ENCODE results near the gene ADCY7. TPM values are rescaled to one million over a fixed set of nuclear protein-coding genes. Genes with fewer than 3 reads are reported as not detected.
A peak's percentile ranks its signal among the peaks of the same experiment; 100 is the strongest.

ADCY7 gene
- total RNA-seq, 1 donor from 2014 or later, result 18.6 TPM

GRCh38 chr16:50311891-50312501 is 45.6 kb downstream of the ADCY7 start:
- DNase-seq (ENCODE audit: low spot score), result peak; percentile 42

DNA sequence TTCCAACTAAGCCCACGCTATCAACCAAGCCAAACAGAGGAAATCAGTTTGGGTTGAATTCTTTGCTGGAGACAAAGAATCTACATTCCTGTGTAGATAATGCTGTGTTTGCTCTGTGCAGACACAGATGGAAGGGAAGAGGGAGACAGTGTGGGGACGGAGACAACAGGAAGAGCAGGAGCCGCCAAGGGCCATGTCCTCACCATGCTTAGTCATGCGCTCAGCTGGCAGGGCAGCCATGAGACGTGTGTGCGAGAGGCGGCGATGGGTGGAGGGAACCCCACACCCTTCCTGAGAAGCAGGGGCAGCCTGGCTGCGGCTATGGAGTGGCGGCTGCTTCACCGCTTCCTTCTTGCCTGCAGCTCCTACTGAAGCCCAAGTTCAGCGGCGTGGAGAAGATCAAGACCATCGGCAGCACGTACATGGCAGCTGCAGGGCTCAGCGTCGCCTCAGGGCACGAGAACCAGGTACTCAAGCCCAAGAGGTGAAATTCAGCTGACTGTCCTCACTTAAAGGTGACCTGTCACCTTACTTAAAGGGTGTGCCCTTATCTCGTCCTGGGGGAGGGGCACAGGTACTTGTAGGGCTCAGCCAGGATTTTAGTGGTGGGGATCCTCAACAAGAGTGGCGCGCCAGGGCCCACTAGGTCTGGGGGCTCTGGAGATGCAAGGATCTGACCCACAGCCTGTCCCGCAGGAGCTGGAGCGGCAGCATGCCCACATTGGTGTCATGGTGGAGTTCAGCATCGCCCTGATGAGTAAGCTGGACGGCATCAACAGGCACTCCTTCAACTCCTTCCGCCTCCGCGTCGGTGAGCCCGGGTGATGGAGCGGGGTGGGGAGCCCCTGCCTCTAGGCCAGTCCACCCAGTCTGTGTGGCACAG is 47.5 kb downstream of the ADCY7 start:
- peak; percentile 54 for DNase-seq (ENCODE audit: low spot score)

DNA sequence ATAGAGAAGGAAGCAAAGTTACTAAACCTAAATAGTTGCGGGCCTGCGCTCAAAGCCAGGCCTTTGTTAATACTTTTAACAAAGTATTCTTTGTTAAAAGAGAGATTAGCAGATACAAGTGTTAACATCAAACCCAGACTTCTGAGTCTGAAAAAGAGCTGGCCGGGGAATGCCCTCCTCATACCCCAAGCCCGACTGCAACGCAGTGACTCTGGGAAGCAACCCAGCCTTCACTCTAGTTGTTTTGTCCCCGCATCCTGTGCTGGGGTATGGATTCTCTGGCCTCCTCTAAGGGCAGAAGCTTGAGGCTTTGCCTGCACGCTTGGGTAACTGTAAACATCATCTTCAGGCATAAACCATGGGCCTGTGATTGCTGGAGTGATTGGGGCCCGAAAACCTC is 48.3 kb downstream of the ADCY7 start:
- DNase-seq (ENCODE audit: low spot score), result no peak

GRCh38 chr16:50315346-50315997 is 49.1 kb downstream of the ADCY7 start:
- no peak for DNase-seq (ENCODE audit: low spot score)

GRCh38 chr16:50316102-50316847 is 49.9 kb downstream of the ADCY7 start:
- DNase-seq (ENCODE audit: low spot score), result no peak

DNA sequence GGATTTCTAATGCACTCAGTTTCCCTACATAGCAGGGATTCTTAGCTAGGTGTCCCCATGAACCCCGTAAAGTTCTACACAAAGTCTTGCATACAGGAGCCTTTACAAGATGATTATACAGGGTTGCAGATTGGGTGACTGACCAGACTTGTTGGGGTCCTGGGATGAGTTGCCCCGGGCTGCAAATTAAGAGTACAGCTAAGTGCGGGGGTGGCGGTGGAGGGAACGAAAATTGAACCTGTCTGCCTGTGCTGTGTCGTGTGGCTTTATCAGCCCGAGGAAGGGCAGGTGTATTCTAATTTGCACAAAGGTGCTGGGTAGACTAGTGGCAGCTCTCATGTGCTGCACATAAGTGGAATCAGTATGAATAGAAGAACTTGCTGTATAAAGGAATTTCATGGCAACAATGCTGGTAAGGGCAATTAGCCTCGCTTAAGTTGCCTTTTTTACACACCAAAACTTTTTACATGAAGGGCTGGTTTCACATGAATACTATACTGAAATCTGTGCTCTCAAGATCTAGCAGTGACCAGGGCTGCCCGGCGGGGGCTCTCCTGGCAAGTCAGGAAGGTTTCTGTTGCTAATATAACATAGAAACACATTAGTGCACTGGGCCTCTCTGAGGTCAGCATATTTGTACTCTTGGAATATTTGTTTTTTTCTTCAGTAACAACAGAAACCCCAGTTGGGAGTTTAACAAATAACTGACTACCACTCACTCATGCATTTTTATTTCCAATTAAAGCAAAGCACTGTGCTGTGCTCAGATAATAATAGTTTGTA is 50.7 kb downstream of the ADCY7 start:
- no peak for DNase-seq (ENCODE audit: low spot score)

DNA sequence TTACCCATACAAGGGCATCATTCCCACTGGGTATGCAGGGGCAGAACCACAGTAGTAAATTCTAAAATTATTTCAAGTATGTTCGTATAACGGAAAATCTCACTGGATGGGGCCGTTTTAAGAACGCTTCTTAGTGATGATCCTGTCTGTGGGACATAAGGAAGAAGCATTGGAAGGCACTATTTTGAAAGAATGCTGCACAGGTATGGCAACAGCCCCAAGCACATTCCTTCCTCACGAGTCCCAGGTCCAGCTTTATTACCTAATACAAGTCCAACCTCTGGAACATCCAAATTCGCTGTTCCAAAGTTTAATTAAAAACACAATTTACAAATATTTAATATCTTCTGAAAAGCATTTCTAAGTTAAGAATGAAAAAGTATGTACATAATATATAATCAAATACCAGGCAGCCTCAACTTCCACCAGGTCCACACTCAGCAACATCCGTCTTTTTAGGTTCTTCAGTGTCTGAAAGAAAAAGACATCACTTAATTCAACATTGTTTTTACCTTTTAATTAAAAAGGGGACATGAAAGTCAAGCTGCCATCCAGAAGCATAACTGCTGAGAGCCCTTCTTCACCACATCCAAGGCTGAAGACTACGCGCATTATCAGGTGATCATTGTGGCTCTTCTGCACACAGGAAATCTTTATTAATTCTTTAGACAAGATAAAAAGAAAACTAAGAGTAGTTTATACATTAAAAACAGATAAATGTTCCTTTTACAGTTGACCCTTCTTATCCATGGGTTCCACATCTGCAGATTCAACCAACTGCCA is 52.6 kb downstream of the ADCY7 start:
- DNase-seq (ENCODE audit: low spot score), result no peak

DNA sequence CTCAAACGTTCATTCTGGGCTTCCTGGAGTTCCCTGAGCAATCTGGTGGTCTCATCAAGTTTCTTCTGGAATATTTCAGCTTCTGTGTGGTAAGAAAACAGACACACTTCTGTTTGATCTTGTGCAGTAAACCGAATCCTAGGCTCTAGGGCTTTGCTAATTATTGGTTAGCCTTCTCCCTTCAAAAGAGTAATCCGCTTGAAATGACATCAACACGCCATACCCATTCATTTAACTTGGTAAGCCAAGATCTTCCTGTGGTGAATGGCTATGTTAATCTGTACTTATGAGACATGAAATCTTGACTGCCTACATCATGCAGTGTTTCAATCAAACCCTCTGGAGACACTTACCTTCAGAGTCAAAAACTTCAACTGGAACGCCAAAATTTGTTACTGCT is 54.0 kb downstream of the ADCY7 start:
- no peak for DNase-seq (ENCODE audit: low spot score)

DNA sequence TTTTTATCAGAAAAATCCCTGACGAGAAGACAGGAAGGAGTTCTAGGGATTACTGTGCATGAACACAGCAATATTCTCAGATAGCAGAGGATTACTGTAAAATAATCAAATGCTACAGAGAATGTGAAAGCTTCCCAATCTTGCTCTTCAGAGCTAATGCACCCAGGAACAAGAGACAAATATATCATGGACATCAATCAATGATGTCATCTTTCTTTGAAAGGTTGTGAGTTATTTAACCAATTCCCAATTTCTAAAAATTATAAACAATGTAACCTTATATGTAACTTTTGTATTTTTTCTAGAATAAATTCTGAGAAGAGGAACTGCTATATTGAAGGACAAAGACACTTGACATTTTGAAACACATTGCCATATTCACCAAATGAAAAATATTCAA is 56.0 kb downstream of the ADCY7 start:
- no peak for DNase-seq (ENCODE audit: low spot score)

- no peak for DNase-seq (ENCODE audit: low spot score)
Measured at GRCh38 chr16:50323335-50324011, 57.1 kb downstream of the ADCY7 start.

DNA sequence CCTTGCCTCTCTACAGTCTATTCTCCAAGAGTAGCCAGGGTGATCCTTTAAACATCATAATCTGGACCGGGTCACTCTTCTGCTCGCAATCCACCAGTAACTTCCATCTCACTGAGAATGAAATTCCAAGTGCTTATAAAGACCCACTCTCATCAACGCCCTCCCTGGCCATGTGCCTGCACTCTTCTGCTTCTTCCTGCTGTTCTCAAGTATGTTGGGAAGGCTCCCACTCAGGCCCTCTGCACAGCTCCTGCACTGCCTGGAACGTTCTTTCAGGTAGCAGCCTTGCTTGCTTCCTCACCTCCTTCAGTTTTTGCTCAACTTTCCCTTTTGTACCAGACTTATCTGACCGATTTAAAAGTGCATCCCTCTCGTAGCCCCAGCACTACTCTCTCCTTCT is 58.0 kb downstream of the ADCY7 start:
- no peak for DNase-seq (ENCODE audit: low spot score)

DNA sequence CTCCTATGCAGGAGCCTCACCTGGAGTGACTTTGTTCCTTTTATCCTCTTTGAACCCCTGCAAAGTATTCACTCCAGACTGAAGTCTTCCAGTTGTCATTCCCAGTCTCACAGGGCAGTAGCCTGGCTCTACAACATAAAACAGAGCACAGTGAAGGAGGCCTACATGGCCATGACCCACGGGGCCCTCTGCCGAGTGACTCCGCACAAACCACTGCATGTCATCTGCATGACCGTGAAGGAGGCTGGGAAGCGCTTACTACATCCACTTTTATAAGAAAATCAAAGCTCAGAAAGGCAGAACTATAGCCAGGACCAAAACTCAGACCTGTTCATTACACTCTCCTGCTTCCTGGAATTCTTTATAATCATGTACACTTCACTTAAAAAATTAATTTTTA is 59.9 kb downstream of the ADCY7 start:
- DNase-seq (ENCODE audit: low spot score), result no peak

GRCh38 chr16:50326835-50327465 is 60.6 kb downstream of the ADCY7 start:
- no peak for DNase-seq (ENCODE audit: low spot score)

DNA sequence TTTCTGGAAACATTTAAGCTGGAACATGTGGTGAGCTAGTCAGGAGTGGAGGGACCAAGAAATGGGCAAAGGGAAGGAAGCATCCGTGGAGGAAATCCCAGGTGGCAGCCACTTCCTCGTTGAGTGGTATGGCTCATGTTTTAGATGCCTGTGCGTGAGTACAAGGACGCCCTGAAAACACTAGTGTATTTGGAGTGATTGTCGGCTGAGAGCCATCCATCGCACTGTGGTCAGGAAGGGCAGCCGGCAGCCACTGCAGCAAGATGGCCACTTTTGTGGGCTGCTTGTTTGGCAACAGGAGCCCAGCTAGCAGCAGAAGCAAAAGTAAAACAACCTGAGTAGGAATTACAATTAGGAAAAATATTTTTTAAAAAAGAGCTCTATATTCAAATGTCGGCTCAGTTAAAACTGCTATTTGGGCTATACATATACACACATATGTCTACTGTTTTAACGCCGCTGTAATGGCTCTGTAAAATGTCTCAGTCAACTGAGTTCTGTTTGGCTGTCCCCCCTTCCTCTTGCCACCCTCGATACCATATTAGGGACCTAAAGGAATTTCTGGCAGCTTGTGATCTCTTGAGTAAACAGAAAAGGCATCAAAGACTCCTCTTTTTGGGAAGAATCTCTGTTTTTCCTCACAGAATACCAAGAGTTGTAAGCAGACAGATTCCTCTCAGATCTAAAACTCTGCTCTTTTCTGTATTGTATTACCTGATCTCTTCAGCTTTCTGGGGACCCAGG is 63.3 kb downstream of the ADCY7 start:
- DNase-seq (ENCODE audit: low spot score), result no peak

DNA sequence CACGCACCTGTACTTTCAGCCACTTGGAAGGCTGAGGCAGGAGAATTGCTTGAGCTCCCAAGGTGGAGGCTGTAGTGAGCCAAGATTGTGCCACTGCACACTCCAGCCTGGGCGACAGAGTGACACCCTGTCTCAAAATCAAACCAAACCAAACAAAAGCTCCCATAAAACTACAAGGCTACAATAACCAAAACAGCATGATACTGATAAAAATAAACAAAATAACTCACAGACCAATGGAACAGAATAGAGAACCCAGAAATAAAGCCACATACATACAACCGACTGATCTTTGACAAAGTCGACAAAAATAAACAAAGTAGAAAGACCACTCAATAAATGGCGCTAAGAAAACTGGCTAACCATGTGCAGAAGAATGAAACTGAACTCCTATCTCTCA is 65.2 kb downstream of the ADCY7 start:
- DNase-seq (ENCODE audit: low spot score), result no peak

- no peak for DNase-seq (ENCODE audit: low spot score)
Measured at GRCh38 chr16:50332599-50332998, 66.2 kb downstream of the ADCY7 start.

DNA sequence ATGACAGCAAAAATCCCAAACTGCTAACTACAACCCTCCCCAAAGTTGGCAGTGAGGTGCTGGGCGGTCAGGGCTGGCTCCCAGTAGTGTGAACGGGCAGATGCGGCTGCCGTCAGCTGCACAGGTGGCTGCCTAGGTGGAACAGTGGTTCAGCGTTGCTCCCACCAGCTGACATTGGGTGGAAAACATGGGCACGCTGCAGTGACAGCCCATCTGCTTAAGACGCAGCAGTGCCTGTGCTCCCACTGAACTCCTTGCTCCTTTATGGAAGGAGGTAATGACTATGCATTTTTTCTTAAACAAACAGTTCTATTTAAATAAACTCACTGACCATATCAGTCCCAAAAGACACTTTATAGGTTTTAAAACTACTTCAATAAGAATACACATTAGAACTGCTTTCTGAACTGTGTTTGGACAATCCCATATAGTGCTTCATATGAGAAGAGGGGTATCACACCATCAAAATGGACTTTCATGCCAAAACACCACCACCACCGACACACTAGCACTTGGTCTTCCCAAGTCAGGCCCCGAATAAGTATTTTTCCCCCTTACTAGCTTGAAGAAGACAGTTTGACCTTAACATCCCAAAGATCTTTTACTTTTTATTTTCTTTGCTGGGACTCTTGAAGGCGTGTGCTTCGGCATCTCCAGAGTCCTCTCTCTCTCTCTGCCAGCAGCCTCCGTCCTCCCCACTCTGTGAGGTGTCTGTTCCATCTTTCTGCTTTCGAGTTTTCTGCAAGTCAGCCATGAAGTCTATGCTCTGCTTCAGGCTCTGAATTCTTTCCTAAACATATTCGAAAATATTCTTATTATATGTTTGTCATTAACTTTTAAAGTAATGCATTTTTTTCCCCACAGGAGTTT is 68.0 kb downstream of the ADCY7 start:
- DNase-seq (ENCODE audit: low spot score), result no peak
